Measurements from ENCODE around the gene IFIT1B.
A peak's percentile ranks its signal among the peaks of the same experiment; 100 is the strongest.
"Not testable (repeated sequence)": the region's sequence is repeated elsewhere in the genome, so short reads cannot be mapped to it uniquely, and the experiment has no call there.

The IFIT1B gene

GRCh38 chr10:89384474-89385340 lies 6.9 kb downstream of the IFIT1B start:
- peak; percentile 61 for DNase-seq (ENCODE audit: low read depth)

DNA sequence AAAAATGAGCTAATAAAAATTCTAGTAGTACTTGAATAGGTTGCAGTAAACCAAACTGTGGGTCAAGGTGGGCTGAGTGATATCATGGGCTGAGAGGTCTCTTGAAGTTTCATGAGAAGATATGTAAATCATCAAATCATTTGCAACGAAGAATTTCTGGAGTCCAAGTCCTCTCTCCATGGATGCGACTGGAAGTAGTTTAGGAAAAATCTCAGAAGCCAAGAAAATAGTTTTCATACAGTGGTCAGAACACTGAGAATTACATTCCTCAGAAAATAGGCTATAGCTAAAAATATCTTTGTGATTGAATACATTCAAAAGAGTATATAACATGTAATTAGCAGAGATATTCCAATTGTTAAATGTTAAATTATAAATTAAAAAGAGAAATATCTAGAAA lies 10.9 kb downstream of the IFIT1B start:
- no peak for DNase-seq (ENCODE audit: low read depth)

- DNase-seq (ENCODE audit: low read depth): no peak
Observed at GRCh38 chr10:89389254-89389653, 11.4 kb downstream of the IFIT1B start.

DNA sequence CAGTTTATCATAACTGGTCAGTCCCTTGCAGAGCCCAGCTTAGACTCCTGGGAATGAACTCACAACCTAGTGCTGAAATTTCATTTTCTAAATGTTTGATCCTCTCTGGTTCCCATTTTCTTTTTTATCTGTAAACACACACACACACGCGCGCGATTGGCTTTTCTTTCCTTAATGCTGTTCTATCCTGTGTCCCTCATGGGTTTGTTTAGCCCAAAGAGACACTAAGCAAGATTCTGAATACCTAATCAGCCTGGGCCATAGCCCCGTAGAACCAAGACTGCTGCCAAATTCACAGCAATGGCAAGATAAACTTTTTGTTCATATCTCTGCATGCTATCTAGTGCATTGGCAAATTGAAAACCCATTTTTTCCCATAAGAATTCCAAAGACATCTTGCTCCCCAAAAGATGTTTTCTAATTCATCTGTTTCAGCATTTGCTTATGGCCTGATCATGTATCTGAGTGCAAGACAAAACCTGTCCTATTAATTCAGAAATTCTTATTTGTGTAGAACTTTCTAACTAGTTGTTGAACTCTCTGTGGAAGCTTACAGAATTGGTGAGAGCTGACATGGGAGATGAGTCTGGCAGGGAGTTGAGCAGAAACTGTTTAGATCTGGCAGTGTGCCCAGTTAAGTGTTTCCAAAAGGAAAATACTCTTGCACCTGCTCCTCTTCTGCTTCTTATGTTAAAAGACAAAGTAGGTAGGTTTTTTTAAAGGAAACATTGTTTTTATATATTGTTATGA lies 12.8 kb downstream of the IFIT1B start:
- DNase-seq (ENCODE audit: low read depth): no peak

DNA sequence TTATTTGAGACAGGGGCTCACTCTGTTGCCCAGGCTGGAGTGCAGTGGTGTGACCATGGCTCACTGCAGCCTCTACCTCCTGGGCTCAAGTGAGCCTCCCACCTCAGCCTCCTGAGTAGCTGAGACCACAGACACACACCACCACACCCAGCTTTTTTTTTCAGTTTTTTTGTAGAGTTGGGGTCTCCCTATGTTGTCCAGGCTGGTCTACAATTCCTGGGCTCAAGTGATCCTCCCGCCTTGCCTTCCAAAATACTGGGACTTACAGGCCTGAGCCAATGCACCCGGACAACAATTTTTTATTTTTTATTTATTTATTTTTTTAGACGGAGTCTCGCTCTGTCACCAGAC lies 13.3 kb downstream of the IFIT1B start:
- not testable (repeated sequence) for DNase-seq (ENCODE audit: low read depth)

DNA sequence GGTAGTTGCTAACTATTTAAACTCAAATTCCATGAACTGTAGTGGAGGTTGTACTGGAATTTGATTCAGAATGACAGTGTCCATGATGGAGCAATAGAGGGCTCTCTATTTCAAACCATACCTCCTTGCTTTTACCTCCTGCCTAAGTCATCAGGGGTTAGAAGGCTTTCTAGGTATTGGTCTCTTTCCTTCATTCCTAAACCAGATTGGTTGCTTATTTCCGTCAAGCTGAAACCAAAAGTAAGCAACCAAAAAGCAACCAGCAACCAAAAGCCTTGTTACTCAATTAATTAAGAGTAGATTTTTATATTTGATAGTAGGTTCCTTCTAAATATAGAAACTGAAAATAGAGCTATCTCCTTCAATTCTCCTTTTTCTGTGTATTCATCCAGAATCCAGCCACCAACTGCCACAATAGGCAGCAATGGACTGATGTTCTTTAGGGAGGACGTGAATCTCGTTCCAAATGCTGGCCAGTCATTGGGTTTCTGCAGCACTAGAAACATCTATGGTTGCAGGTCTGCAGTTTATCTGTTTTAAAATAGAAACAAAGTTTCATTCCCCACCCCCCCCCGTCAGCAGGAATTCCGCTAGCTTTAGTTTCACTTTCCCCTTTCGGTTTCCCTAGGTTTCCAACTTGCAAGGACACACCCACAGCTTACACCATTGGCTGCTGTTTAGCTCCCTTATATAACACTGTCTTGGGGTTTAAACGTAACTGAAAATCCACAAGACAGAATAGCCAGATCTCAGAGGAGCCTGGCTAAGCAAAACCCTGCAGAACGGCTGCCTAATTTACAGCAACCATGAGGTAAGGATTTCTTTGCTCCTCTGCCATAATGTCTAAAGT lies 14.3 kb downstream of the IFIT1B start, which contains the start of gene IFIT1:
TSS of gene IFIT1 (plus strand) at position 717 of the 850 bp plus-strand sequence. CDS start at position 807, 90 bp downstream.
- peak; percentile 93 for DNase-seq (ENCODE audit: low read depth)

GRCh38 chr10:89392974-89393373 lies 15.1 kb downstream of the IFIT1B start:
- DNase-seq (ENCODE audit: low read depth): peak; percentile 96

DNA sequence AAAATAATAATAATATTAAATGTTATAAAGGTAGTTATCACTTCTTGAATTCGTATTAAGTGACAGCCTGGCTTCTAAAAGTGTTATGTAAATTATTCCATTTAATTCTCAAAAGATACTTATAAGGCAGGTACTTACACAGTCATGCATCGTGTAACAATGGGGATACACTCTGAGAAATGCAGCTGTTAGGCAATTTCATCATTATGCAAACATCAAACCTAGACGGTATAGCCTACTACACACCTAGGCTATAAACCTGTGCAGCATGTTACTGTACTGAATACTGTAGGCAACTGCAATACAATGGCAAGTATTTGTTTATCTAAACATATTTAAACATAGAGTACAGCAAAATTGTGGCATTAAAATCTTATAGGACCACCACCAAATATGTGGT lies 16.0 kb downstream of the IFIT1B start:
- no peak for DNase-seq (ENCODE audit: low read depth)

DNA sequence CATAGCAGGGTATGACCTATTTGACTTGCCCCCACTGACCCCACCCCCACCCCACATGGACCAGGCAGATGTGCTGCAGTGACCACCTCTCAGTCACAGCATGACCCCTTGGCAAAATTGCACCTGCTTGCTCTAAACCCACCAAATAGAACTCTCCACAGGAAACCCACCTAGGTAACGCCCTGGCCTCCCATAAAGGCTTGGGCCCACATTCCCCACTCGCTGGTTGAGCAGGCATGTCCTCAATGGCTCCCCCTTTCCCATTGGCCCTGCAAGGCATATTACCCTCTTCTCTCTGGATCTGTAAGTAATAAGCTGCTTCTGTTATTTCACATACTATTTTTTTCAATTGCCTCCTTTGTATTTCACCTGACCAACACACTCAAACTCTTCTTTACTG lies 17.3 kb downstream of the IFIT1B start:
- DNase-seq (ENCODE audit: low read depth): no peak

DNA sequence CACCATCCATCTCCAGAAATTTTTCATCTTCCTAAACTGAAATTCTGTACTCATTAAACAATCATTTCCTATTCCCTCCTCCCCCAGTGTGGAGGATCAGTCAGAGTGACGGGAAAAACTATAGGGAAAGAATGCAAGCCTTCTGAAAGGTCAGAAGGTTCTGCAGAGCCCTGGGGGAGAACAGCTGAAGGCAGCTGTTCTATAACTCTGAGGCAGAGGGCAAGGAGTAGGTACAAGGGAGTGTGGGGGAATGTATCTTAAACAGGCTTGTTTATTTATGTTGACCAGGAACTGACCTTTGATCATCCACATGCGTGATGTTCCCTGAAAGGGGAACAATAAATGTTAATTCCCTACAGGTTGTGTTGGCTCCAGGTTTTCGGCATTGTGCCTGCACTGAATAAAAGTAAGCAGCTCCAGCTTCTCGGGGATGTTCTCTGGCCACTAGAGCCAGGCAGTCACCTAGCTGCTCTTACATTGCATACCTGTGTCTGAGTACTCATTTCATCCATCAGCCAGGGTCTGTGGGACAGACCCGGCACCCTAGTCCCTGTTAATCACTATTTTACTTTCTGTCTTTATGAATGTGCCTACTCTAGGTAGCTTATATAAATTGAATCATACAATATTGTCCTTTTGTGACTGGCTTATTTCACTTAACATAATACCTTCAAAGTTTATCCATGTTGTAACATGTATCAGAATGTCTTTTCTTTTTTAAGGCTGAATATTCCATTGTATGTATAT lies 20.3 kb downstream of the IFIT1B start:
- no peak for DNase-seq (ENCODE audit: low read depth)

DNA sequence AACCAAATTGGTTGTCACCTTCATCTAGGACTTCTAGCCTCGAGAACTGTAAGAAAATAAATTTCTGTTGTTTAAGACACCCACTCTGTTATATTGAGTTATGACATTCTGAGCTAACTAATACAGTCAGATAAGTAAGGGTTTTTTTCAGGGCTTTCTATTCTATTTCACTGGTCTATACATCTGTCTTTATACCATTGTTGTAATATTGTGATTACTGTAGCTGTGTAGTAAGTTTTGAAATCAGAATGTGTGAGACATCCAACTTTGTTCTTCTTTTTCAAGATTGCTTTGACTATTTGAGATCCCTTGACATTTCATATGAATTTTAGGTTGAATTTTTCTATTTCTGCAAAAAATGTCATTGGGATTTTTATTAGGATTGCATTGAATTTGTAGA lies 22.1 kb downstream of the IFIT1B start:
- DNase-seq (ENCODE audit: low read depth): no peak

- DNase-seq (ENCODE audit: low read depth): no peak
Observed at GRCh38 chr10:89403043-89403442, 25.2 kb downstream of the IFIT1B start.

GRCh38 chr10:89404104-89405047 lies 26.5 kb downstream of the IFIT1B start:
- DNase-seq (ENCODE audit: low read depth): no peak

DNA sequence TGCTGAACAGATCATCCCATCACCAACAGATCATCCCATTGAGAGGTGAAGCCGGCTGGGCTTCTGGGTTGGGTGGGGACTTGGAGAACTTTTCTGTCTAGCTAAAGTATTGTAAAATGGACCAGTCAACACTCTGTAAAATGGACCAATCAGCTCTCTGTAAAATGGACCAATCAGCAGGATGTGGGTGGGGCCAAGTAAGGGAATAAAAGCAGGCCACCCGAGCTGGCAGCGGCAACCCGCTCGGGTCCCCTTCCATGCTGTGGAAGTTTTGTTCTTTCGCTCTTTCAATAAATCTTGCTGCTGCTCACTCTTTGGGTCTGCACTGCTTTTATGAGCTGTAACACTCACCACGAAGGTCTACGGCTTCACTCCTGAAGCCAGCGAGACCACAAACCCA lies 28.3 kb downstream of the IFIT1B start:
- not testable (repeated sequence) for DNase-seq (ENCODE audit: low read depth)

DNA sequence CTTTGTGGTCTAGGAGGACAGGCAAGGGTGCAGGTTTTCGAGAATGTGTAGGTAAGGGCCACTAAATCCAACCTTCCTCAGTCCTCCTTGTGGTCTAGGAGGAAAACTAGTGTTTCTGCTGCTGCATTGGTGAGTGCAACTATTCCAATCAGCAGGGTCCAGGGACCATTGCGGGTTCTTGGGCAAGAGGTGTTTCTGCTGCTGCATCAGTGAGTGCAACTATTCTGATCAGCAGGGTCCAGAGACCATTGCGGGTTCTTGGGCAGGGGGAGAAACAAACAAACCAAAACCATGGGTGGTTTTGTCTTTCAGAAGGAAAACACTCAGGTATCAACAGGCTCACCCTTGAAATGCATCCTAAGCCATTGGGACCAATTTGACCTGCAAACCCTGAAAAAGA lies 29.9 kb downstream of the IFIT1B start:
- DNase-seq (ENCODE audit: low read depth): not testable (repeated sequence)

DNA sequence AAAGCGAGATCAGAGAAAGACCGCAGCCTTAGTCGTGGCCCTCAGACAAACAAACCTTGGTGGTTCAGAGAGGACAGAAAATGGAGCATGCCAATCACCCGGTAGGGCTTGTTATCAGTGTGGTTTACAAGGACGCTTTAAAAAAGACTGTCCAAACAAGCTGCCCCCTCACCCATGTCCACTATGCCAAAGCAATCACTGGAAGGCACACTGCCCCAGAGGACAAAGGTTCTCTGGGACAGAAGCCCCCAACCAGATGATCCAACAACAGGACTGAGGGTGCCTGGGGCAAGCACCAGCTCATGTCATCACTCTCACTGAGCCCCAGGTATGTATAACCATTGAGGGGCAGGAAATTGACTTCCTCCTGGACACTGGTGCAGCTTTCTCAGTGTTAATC lies 31.4 kb downstream of the IFIT1B start:
- not testable (repeated sequence) for DNase-seq (ENCODE audit: low read depth)

GRCh38 chr10:89410551-89410950 lies 32.7 kb downstream of the IFIT1B start:
- not testable (repeated sequence) for DNase-seq (ENCODE audit: low read depth)

- not testable (repeated sequence) for DNase-seq (ENCODE audit: low read depth)
Observed at GRCh38 chr10:89411135-89411534, 33.3 kb downstream of the IFIT1B start.

- not testable (repeated sequence) for DNase-seq (ENCODE audit: low read depth)
Observed at GRCh38 chr10:89412276-89412675, 34.4 kb downstream of the IFIT1B start.

DNA sequence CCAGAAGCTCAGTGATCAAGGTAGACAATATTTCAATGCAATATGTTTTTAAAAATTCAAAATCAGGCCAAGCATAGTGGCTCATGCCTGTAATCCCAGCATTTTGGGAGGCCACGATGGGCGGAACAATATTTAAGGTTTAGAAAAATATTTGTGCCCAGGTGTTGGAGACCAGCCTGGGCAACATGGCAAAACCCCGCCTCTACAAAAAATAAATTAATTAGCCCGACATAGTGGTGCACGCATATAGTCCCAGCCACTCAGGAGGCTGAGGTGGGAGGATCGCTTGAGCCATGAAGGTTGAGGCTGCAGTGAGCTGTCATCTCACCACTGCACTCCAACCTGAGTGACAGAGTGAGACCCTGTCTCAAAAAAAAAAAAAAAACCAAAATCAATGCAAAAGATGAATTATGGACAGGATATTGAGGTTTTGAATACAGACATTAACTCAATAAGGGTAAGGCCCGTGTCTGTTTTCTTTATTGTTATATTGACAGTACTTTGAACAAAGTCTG lies 35.6 kb downstream of the IFIT1B start:
- no peak for DNase-seq (ENCODE audit: low read depth)
